Prostate gland (tissue), 2 donors: ENCODE results near the gene TMCO6. TPM values are rescaled to one million over a fixed set of nuclear protein-coding genes. Genes with fewer than 3 reads are reported as not detected.
A peak's percentile ranks its signal among the peaks of the same experiment; 100 is the strongest.

Source experiments
- DNase-seq: peaks from one replicate; pipeline ENCODE4 v3.0.0-alpha.2; 2019; ENCODE audit warnings: low spot score
- H3K27ac ChIP-seq, 2 donors: fragments of 200-600 bp; sonication (generic); 2 replicates each; pipeline ENCODE4 v1.5.1; 2017 to 2019
- H3K27me3 ChIP-seq: fragments of 200-600 bp; sonication (generic); replicated peaks from 2 replicates; pipeline ENCODE4 v1.5.1; 2019; ENCODE audit not compliant: insufficient read depth
- H3K36me3 ChIP-seq, 2 donors: fragments of 200-600 bp; sonication (generic); 1 replicate in 1 of 2; 2 replicates in 1 of 2; pipeline versions ENCODE4 v1.5.1 to v1.8.1; 2017 to 2019
- H3K4me1 ChIP-seq: fragments of 200-600 bp; sonication (generic); replicated peaks from 2 replicates; pipeline ENCODE4 v1.5.1; 2019
- H3K4me3 ChIP-seq, 2 donors: fragments of 200-600 bp; sonication (generic); 2 replicates each; pipeline ENCODE4 v1.5.1; 2017 to 2019
- H3K9me3 ChIP-seq: fragments of 200-600 bp; sonication (generic); 2 replicates; pipeline ENCODE4 v1.5.1; 2017
- CTCF ChIP-seq, 4 experiments: fragments of 200-600 bp in 2 of 4; fragments of 450-650 bp in 2 of 4; sonication (generic) in 2 of 4; IDR thresholded peaks; 1 replicate in 3 of 4; 2 replicates in 1 of 4; pipeline ENCODE4 v1.5.1; 2016 to 2019; ENCODE audit warnings: antibody characterized with exemption in 4 of 4, mild to moderate bottlenecking in 2 of 4, moderate library complexity in 2 of 4
- POLR2A ChIP-seq: fragments of 450-650 bp; IDR thresholded peaks from one replicate; pipeline ENCODE4 v1.6.1; 2016; ENCODE audit warnings: antibody characterized with exemption, mild to moderate bottlenecking
- POLR2AphosphoS5 ChIP-seq: sonication (generic); formaldehyde crosslinking; IDR thresholded peaks from one replicate; pipeline ENCODE4 v1.6.1; 2017; ENCODE audit warnings: antibody characterized with exemption
- WGBS: methylation state at CpG from one replicate; pipeline ENCODE4 v1.1.5; 2018; 5-methylcytosine and 5-hydroxymethylcytosine counted together
- intact Hi-C: fragments of 100-400 bp; cut with DNase I; formaldehyde crosslinking; loops from one replicate; pipeline ENCODE4 v1.14.2; 2022
- total RNA-seq, 2 donors: library from RNA; depleted of rRNA; stranded (reverse); fragments of >200 nt; gene quantifications; one replicate each; pipeline ENCODE4 v1.1.0, GENCODE V29; 2016

Gene TMCO6
- total RNA-seq, 2 donors from 2014 or later, result 45.6 to 124 TPM

- WGBS, result 14% methylated on average over 16 of the region's 16 CpGs
- Histone ChIP-seq H3K4me1 (no peaks in the 10 kb centered on the region), H3K27me3 (no peaks in the 10 kb centered on the region), H3K4me3 (peak within 1 kb of the TSS; percentile 38 to 43), H3K27ac (peak within 1 kb of the TSS; percentile 55 to 61), H3K36me3 (no peaks in the 10 kb centered on the region), H3K9me3 (no peaks in the 10 kb centered on the region)
- no peak for TF ChIP-seq POLR2A
- TF ChIP-seq POLR2AphosphoS5, result no peak
- peak in 1 of 4 experiments; percentile 4 for TF ChIP-seq CTCF (IDR thresholded peaks at IDR 0.05)
- DNase-seq, result peak; percentile 29
- intact Hi-C loops, result loop anchor here (10.0 kb wide), 1 partner anchor 258 kb away; no protein-coding TSS in a partner anchor
These were observed 6.2 kb upstream of the TMCO6 start, which contains the start of gene CD14 for GRCh38 chr5:140633021-140633471. Gene CD14 (minus strand): TSS chr5:140633175. CDS start chr5:140633071, 104 bp downstream.

- 93% methylated on average over 2 of the region's 2 CpGs for WGBS
These were observed 5.8 kb upstream of the TMCO6 start for GRCh38 chr5:140633501-140633900.

GRCh38 chr5:140634103-140634502 lies 5.1 kb upstream of the TMCO6 start:
- no peak overlapping the region for H3K27ac ChIP-seq
- no peak for DNase-seq
- H3K36me3 ChIP-seq, result no peaks in the 10 kb centered on the region
- TF ChIP-seq CTCF (IDR thresholded peaks at IDR 0.05) (no peak), POLR2AphosphoS5 (no peak), POLR2A (no peak)
- no peaks in the 10 kb centered on the region for H3K9me3 ChIP-seq
- WGBS, result 48% methylated on average over 3 of the region's 3 CpGs
- H3K4me1 ChIP-seq, result no peaks in the 10 kb centered on the region
- no peaks in the 10 kb centered on the region for H3K27me3 ChIP-seq
- intact Hi-C loops, result loop anchor here (10.0 kb wide), 1 partner anchor 259 kb away; no protein-coding TSS in a partner anchor
- no peak overlapping the region for H3K4me3 ChIP-seq

More at GRCh38 chr5:140633501-140633900, 5.8 kb upstream of the TMCO6 start:
- no peak for TF ChIP-seq CTCF (IDR thresholded peaks at IDR 0.05)
- TF ChIP-seq POLR2AphosphoS5, result no peak
- TF ChIP-seq POLR2A, result no peak
- H3K4me1 ChIP-seq, result no peaks in the 10 kb centered on the region
- H3K4me3 ChIP-seq, result no peak overlapping the region
- no peak for DNase-seq
- intact Hi-C loops, result loop anchor here (10.0 kb wide), 1 partner anchor 259 kb away; no protein-coding TSS in a partner anchor
- no peaks in the 10 kb centered on the region for H3K27me3 ChIP-seq
- H3K36me3 ChIP-seq, result no peaks in the 10 kb centered on the region
- H3K9me3 ChIP-seq, result no peaks in the 10 kb centered on the region
- H3K27ac ChIP-seq, result no peak overlapping the region

GRCh38 chr5:140635291-140636257 lies 3.7 kb upstream of the TMCO6 start:
- Histone ChIP-seq H3K4me1 (no peaks in the 10 kb centered on the region), H3K27ac (no peak overlapping the region), H3K4me3 (no peak overlapping the region), H3K36me3 (no peaks in the 10 kb centered on the region), H3K27me3 (no peaks in the 10 kb centered on the region), H3K9me3 (no peaks in the 10 kb centered on the region)
- DNase-seq, result no peak
- TF ChIP-seq CTCF (IDR thresholded peaks at IDR 0.05), result no peak
- 89% methylated on average over 8 of the region's 8 CpGs for WGBS
- intact Hi-C loops, result loop anchor here (5.0 to 10.0 kb wide), 3 partner anchors 88 to 261 kb away; partner anchors contain the start of genes ANKHD1 and EIF4EBP3
